NCI-H526 treated with DMSO at 0.1 percent for 48 hours (cell line): ENCODE measurements around the gene MYLIP.
"Not testable (repeated sequence)": the region's sequence is repeated elsewhere in the genome, so short reads cannot be mapped to it uniquely, and the experiment has no call there.

Source experiments
- DNase-seq: peaks from one replicate; lab custom pipeline; 2025; lab: John Stamatoyannopoulos, UW

MYLIP gene

DNA sequence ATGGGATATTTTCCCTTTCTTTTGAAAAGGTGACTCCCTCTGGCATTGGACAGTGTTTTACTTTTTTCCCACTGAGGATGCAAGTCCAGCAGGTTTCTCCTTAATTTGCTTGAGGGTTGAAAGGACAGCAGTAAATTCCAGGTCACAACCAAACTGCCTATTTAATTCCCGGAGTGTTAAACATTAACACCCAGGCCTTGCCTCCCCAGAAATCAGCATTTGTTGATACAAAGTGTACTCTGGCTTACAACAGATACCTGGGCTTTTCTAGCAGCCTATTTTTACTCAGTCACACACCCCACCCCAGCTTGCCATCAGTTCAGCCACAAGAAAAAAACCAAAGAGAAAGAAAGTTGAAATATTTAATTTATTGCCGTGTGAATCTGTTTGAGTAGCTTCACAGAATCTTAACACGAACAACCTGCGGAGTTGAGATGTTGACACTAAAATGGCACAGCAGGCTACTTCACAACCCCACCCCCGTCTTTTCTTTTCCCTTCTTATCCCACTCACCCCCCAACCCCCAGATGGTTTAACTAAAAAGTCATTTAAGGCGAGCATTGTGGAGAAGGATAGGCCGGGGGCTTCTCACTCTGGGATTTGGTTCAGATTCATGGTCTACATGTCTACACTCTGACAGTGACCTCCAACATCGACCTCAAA is 45.7 kb downstream of the MYLIP start:
- no peak for DNase-seq

DNA sequence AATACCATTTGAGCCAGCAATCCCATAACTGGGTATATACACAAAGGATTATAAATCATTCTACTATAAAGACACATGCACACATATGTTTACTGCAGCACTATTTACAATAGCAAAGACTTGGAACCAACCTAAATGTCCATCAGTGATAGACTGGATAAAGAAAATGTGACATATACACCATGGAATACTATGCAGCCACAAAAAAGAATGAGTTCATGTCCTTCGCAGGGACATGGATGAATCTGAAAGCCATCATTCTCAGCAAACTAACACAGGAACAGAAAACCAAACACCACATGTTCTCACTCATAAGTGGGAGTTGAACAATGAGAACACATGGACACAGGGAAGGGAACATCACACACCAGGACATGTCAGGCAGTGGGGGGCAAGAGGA is 47.7 kb downstream of the MYLIP start:
- DNase-seq: not testable (repeated sequence)

DNA sequence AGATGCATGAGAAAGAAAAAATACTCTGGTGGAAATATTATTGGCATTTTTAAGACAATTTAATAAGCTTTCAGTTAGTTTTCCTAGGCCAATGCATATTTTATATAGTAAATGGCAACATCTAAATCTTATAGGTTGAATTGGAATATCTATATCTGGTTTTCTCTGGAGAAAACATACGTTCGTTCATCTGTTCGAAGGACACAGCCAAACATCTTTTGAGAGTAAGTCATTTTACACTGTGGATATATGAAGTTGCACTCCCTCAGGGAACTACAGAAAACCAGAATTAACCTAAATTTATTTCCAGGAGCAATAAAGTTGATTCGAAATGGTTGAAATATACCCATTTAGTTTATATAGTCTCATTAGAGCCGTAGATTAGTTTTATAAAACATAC is 49.0 kb downstream of the MYLIP start:
- DNase-seq: no peak

DNA sequence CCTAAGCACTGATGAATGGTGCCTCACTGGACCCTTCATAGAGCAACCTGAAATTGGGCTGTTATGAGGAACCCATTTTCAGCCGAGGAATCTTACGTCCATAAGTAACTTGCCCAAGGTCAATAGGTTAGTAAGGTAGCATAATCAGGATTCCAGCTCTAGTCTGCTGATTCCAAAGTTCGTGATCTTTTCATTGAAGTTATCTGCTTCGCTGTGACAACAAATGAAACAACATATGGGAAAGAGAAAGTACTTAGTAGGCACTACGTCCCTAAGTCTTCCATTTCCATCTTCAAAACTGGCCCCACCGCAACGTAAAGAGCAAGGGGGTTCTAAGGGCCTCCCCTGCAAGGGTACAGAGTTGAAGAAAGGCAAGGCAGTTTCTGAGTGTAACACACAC is 49.5 kb downstream of the MYLIP start:
- no peak for DNase-seq

GRCh38 chr6:16179063-16179462 is 50.2 kb downstream of the MYLIP start:
- no peak for DNase-seq

DNA sequence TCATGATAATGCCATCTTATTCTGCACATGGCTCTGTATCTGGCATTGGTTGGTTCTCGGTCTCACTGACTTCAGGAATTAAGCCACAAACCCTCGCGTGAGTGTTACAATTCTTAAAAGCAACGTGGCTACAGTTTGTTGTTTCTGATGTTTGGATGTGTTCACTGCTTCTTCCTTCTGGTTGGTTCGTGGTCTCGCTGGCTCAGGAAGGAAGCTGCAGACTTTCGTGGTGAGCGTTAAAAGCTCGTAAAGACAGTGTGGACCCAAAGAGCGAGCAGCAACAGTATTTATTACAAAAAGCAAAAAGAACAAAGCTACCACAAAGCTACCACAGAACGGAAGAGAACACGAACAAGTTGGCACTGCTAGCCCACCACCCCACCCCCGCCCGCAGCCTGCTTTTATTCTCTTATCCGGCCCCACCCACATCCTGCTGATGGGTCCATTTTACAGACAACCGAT is 51.1 kb downstream of the MYLIP start:
- no peak for DNase-seq

DNA sequence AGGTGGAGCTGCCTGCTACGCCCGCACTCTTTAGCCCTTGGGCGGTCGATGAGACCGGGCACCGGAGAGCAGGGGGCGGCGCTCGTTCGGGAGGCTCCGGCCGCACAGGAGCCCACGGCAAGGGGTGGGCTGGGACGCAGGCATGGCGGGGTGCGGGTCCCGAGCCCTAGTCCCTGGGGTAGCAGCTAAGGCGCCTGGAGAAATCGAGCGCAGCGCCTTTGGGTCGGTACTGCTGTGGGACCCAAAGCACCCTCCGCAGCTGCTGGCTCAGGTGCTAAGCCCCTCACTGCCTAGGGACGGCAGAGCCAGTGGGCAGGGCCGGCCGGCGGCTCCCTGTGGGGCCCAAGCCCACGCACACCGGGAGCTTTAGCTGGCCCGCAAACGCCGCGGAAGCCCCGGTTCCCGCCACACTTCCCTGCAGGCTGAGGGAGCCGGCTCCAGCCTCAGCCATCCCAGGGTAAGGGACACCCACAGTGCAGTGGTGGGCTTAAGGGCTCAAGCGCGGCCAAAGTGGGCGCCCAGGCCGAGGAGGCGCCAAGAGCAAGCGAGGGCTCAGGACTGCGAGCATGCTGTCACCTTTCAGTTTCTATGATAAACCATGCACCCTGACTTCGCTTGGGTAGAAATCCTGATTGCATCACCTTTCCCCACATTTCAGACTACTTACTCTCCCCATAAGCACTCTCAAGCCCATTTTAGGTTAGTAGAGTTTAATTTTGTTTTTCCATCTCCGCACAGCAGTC is 52.0 kb downstream of the MYLIP start:
- no peak for DNase-seq

DNA sequence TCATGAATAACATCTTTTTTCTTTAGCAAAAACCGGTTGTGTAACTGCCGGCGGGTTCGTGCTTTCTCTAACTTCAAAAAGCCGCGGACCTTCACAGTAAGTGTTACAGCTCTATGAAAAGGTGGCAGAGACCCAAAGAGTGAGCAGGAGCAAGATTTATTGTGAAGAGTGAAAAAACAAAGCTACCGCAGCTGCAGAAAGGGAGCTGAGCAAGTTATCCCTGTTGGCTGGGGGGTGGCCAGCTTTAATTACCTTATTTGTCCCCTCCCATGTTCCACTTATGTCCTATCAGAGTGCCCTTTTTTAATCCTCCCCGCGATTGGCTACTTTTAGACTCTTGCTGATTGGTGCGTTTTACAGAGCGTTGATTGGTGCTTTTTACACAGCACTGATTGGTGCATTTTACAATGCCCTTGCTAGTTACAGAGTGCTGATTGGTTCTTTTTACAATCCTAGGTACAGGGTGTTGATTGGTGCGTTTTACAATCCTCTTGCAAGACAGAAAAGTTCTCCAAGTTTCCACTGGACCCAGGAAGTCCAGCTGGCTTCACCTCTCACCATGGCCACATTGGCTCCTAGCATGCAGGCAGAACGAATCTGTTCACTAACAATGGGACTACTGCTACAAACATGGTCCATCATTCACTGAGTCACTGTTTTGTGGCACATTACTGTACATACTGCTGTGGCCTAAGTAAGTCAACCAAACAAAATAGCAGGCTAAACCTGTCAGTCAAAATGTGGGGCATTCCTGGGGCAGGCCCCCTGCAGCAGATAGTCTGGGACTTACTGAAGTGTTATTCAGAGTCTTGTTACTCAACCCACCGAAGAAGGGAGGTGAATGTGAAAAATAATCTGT is 52.8 kb downstream of the MYLIP start:
- no peak for DNase-seq

GRCh38 chr6:16183187-16183664 is 54.3 kb downstream of the MYLIP start:
- peak; percentile 40 for DNase-seq

- DNase-seq: peak; percentile 20
These were observed 55.2 kb downstream of the MYLIP start for GRCh38 chr6:16184129-16184528.

GRCh38 chr6:16184551-16184950 is 55.7 kb downstream of the MYLIP start:
- DNase-seq: no peak

DNA sequence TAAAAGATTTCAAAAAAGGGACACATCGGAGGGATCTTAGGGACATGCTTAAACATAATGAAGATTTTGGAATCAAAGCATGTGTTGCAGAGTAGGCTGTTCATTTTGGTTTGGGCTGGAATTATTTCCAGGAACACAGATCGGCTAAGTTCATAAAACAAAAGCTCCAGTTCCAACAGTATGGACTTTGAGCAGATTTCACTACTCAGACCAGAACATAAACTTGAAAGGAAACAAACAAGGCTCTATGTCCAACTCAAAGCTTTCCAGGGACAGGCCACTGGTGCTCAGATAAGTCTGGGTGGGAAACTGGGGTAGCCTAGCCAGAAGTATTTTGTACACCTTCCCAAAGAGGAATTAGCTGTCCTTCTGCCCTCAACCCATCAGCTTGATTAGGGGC is 58.3 kb downstream of the MYLIP start:
- DNase-seq: no peak

- no peak for DNase-seq
These were observed 61.3 kb downstream of the MYLIP start for GRCh38 chr6:16190214-16190613.

DNA sequence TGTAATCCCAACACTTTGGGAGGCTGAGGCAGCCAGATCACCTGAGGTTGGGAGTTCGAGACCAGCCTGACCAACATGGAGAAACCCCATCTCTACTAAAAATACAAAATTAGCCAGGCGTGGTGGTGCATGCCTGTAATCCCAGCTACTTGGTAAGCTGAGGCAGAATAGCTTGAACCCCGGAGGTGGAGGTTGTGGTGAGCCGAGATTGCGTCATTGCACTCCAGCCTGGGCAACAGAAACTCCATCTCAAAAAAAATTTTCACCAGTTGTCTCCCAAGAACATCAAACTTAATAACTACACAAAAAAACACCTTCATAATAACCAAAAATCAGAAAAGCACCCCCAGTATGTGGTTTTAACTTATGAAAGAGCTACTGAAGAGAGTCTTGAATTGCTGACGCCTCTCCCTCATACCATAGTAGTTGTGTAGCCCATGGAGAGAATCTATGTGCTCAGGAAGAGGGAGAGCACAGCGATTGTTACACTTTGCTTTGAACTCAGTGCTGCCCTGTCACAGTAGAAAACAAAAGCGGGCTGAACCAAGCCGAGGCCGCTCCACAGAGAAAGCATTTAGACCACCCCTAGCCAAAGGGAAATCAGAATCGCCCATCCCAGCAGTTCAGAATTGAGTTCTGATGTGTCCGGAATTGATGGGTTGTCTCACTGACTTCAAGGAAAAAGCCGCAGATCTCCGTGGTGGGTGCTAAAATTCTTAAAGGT is 67.5 kb downstream of the MYLIP start:
- DNase-seq: no peak

GRCh38 chr6:16196984-16197546 is 68.2 kb downstream of the MYLIP start:
- no peak for DNase-seq
